Stimulated activated CD8-positive, alpha-beta memory T cell treated with anti-CD3 and anti-CD28 coated beads, Interleukin-12 subunit alpha, Interleukin-12 subunit beta, amount 100 ng/mL, for 1 hour (primary cell): ENCODE measurements around the gene EGLN1.

Source experiments
- DNase-seq: peaks from one replicate; pipeline ENCODE4 v3.0.0-alpha.2; 2020; ENCODE audit warnings: low read depth

EGLN1 gene

DNA sequence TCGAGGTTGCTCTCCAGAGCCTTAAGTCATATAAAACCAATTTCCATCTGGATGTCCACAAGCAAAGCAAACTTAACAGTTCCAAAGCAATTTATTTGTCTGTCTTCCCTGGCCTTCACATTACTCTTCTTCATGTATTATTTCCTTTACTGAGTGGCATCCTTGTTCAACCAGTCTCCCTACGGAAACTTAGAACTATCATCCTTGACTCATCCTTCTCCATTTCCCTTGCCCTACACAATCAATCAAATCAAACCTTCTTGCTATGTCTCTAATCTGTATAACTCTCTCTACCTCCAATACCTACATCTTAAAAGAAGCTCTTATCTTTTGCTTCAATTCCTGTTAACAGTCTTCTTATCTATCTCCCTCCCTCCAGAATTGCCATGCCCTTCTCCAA lies 25.4 kb downstream of the EGLN1 start:
- DNase-seq: no peak

DNA sequence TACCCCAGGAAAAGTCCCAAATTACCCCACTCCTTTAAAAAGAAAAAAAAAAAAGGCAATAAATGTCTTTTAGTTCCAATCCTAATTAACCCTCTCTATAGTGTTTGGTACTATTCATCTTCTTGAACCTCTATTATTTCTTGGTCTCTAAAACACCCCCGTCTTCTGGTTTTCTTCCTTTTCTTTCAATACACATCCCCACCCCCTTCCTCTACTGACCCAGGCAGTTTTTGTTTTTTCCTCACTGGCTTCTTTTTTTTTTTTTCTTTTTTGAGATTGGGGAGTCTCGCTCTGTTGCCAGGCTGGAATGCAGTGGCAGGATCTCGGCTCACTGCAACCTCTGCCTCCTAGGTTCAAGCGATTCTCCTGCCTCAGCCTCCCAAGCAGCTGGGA lies 26.1 kb downstream of the EGLN1 start:
- DNase-seq: no peak

DNA sequence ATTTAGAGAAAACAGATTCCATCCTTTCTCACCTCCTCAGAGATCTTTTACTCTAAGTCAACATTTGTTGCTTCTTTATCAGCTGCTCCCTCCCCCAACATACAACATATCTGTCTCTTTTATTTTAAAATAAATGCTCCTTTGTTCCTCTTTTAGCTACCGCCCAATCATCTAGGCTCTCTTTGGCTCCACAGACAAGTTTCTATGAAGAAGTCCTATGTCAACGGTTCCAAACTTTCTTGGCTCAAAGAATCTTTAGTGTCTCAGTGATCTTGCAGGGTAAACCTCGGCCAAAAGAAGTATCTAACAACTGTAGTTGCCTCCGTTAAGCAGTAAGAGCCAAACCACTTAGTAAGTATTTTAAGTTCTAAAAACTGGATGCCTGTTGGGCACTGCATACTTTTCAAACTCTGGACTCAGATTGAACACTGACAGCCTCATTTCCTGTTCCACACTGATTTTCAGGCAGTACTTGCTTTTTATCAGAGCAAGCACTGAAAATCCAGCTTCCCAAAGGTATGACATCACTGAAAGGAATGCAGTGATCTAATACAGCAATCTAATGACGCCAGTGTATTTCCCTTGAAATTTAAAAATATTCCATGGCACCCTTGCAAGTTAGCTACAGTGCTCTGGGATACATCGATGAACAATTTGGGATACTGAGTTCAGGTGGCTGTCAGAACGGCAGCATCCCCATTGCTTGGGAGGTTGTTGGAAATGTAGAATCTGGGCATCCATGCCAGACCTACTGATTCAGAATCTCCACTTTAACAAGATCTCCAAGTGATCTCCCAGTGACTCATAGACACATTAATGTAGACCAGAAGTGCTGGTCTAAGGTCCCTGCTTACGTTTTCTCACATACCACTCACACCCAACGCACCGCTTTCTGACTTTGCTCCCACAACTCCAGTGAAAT lies 26.8 kb downstream of the EGLN1 start:
- no peak for DNase-seq

DNA sequence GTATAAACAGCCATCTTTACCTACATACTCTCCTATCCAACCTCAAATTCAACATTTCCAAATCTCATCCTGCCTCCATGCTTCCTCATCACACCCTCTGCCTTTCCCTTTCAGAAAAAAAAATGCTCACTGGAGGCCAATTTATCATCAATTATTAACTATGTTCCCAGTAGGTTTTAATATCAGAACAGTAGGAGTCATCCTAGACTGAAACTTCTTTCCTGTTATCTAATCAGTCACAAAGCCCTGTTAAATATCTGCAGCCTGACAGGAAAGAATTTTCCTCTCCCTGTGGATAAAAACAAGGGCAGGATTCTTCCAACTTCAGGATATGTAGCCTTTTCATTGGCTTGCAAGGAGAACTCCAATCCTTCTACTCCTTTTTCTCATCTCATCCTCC lies 28.4 kb downstream of the EGLN1 start:
- no peak for DNase-seq

DNA sequence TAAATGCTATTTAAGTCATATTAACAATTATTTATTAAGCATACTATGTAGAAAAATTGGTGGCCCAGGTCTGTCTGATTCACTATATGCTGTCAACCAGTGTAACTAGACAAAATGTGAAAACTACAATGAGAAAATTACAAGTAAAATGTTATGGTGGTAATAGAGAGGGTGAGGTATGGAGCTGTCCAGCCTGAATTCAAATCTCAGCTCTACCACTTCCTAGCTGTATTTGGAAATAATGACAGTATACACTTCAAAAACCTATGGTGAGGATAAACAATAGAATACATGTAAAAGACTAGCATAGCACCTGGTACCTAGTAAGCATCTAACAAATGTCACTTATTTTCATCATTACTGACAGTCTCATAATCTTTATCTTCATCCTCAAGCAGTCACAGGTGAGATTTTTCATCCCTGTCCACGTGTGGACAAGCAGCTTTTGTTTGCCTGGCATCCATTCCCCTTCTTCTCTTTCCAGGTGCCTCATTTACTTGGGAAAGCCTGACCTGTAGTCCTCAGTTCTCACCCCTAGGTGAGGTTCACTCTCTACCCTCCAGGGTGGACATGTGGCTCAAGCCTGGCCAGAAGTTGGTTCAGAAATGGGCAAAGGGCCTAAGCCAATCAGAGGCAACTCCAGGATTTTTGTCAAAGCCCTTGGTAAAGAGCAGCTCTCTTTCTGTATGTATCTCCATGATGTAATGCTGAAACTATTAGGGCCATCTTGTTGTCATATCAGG lies 29.5 kb downstream of the EGLN1 start:
- no peak for DNase-seq

DNA sequence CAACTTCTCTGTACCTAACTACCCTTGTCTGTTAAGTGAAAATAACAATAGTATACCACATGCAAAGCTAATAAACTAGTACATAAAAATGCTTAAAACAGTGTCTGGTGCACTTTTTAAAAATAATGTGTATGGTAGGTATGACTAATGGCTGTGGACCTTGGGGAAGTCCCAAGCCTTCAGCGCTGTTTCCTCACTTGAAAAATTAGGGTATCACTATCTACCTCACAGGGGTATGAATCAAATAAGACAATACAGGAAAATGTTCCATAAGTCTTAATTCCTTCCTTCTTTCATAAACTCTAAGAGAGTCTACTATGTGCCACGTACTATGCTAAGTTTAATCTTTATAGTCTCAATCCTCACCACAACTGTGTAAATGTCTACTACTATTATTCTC lies 32.0 kb downstream of the EGLN1 start:
- DNase-seq: no peak

DNA sequence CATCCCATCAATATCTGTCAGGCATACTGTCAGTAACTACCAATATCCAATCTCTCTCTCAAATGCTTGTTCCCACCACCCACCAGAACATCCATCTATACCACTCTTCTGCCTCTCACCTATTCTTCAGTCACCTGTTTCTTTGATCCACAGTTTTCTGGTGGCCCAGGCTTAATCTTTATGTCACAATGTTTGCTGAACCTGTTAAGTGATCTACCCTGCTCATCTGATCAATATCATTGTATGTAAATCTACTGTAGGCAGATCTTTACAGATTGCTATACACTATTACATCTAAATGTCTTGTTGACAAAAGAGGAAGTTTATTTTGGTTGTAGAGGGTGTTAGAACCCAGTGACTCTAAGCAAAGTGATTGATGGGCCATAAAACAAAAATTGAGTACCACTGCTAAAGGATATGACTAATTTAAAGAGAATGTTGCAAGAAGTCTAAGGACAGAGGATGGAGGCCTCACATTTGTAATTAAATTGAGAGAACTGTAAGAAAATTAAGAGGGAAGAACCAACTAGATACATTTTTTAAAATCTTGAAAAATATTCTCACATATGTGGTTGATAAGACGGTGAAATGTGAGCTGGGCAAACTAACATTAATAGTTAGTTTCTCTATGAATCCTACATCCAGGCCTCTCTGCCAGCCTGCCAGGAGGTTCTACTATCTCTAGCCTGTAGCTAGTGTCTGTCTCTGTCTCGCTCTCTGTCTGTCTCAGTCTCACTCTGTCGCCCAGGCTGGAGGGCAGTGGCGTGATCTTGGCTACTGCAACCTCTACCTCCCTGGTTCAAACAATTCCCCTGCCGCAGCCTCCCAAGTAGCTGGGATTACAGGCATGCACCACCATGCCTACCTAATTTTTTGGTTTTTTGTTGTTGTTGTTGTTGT lies 34.1 kb downstream of the EGLN1 start:
- DNase-seq: no peak

DNA sequence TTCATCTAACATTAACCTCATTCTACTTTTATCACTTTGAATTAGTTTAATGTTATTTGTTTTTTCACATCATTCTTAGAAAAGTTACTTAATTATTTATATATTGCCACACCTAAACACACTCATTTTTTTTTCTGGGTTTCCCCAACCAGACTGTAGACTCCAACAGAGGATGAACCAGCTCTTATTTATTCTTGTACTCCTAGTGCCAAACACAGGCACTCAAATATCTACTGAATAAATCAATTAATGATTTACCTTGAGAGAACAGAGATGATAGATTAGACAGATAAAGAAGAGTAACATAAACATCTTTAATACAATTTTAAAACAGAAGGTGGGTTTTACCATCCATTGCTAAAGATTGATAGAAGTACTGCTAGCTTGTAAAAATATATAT lies 35.6 kb downstream of the EGLN1 start:
- DNase-seq: no peak

DNA sequence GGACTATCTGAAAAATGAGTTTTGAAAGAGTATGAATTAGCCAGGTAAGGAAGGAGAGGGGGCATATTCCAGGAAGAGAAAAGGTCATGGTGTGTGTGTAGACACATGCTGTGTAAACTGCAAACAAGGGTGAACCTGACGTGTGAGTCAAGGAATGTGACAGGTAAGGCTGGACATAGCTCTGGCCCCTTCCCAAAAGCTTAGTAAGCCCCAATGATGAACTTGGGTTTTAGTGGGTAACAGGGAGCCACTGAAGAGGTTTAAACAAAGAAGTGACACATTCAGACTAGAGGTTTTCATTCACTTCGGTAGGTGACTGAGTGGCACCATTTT lies 36.7 kb downstream of the EGLN1 start:
- DNase-seq: no peak

DNA sequence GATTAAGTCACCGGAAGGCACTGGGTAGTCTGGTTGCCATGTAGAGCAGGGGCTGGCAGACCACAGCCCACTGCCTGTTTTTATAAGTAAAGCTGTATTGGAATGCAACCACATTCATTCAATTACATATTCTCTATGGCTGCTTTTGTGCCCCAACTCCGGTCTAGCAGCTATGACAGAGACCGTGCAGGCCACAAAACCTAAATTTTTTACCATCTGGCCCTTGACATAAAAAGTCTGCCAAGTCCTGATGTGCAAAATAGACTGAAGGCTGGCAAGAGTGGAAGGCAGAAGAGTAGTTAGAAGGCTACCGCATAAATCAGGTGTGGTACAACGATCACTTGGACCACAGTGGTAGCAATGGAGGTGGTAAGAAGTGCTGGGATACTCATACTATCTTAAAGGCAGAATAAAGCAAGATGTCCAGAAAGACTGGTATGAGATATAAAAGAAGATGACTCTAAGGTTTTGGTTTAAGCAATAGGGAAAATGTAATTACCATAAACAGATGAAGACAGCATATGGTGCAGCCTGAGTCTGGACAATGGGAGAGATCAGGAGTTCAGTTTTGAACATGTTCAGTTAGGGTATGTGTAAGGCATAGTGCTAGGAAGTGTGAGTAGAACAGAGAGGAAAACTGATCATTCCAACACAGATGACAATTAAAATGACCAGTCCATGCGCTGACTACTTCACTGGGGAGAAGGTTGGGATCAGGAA lies 37.2 kb downstream of the EGLN1 start:
- no peak for DNase-seq

DNA sequence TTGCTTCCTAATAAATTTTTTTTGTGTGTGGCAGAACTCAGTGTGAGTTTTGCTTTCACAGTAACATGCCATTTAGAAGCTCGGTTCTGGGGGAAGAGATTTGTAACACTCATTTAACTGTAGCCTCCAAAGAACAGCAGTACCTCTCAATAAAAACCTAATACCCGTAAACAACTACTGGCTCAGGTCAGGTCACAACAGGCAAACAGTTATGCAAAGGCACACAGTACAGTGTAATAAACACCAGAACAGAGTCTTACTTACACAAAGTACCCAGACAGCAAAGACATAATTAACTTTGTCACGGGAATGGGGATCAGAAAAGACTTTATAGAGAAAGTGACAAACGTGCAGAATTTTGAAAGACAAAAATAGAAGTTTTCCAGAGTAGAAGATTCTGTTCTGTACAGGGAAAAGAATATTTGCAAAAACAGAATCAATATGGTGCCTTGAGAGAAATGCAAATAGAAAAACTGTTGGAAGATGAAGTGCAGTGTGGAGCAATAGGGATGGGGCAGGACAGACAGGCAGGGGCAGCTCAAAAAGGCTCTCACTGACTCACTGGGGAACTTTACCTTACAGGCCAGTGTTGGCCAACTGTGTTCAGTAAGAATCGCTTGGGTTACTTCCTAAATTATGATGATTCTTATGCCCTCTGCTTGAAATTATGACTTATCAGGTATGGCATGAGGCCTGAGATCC lies 38.8 kb downstream of the EGLN1 start:
- DNase-seq: no peak

DNA sequence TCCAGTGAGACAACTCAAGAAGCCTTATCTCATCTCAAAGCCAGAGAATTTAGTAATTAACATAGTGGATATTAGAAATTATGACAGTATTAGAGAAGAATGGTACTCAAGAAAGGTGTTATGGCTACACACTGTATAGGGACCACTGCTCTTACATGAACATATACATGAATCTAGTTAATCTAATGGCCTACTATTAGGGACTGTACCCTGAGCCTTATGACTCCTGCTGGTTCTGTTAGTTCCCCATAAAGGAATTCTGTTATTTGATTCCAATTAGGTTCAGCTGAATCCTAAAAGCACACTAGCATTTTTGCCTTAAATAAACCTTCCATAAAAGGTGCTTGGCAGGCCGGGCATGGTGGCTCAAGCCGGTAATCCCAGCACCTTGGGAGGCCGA lies 39.7 kb downstream of the EGLN1 start:
- no peak for DNase-seq

DNA sequence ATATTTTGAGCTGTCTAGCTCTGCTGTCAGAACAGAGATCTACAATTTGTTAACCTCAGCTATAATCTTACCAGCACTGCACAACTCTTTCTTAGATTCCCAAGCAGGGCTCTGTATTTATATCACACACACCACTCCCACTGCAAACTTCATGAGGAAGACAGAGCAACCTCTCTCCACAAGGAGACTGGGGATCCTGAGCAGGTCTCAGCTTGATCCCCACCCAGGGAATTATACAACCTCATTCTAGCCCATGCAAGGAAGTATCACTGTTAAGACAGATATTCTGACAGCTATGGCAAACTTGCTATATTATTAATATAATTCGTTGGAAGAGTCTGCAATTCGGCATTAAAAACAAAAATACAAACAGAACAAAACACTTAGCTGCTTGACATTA lies 40.4 kb downstream of the EGLN1 start:
- no peak for DNase-seq

DNA sequence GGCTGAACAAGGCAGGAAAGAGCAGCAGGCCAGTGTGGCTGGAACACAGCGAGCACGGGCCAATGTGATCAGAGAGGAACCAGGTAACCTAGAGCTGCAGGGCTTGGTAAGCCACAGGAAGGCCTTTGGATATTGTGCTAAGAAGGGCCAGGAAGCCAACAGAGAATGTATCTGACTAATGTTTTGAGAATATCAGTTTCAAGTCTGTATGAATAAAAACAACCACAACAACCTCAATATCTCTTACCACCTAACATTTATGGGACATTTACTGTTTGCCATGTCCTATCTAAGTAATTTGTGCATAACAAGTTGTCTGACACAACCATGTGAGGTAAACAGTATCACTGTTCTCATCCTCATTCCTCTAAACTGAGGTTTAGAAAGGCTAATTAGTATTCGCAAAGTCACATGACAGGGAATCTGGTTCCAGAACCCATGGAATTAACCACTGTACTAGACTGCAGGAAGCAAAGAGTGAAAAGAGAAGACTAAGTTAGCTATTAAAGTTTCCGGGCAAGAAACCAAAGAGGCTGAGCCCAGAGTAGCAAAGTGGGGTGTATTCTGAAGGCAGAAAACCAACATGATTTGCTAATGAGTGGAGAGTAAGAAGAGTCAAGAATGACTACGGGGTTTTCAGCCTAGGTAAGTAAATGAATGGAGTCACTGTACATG lies 45.1 kb downstream of the EGLN1 start:
- DNase-seq: no peak

DNA sequence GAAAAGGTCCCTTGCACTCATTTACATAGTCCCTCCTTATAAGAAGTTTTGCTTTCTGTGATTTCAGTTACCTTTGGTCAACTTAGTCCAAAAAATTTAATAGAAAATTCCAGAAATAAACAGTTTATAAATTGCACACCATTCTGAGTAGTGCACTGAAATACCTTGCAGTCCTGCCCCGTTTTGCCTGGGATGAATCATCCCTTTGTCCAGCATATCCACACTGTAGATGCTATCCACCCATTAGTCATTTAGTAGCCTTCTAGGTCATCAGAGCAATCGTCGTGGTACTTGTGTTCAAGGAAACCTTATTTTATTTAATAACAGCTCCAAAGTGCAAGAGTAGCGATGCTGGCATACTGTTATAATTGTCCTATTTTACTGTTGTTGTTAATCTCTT lies 46.0 kb downstream of the EGLN1 start:
- no peak for DNase-seq

DNA sequence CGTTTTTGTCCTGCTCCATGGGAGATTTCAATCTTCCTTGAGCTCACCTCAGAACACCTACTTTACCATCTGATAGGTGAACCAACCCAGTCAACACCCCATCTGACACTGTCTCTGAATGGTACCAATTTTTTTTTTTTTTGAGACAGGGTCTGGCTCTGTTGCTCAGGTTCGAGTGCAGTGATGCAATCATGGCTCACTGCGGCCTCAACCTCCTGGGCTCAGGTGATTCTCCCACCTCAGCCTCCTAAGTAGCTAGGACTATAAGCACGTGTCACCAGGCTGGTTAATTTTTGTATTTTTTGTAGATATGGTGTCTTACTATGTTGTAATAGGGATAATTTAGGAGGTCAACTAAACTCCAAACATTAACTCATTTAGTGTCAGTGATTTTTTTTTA lies 47.7 kb downstream of the EGLN1 start:
- DNase-seq: no peak

DNA sequence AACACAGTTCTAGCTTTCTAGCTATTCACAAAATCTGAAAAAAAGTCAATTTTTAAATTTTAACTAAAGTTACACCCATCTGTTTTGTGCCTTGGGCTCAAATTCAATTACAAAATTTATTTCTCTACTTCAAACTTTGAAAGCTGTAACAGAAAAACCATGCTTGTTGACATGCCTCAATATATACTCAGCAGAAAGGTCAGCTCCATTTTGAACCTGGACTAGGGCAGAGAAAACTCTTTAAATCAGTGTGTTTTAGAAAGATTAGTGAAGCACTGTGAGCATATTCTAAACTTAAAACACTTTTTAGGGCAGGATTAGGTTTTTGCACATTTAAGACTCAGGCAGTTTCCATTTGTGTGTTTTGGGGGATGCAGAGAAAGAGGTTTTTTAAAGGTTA lies 49.6 kb downstream of the EGLN1 start:
- no peak for DNase-seq

DNA sequence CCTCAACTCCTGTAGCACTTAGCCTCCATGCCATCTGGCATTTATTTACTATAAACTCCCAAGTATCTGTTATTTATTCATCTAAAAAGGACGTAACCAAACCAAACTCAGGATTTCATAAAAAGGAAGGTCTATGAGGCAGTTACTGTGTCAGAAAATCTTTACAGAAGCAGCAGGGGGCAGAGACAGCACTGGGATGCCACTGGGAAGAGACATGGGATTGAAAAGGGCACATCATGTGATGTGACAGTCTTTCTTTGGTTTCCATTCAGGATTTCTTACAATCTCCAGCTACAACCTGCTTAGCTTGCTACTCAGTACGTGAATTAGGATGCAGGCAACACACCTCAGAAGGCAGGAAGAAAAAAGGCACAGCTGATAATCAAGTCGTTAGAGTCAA lies 52.8 kb downstream of the EGLN1 start:
- no peak for DNase-seq

DNA sequence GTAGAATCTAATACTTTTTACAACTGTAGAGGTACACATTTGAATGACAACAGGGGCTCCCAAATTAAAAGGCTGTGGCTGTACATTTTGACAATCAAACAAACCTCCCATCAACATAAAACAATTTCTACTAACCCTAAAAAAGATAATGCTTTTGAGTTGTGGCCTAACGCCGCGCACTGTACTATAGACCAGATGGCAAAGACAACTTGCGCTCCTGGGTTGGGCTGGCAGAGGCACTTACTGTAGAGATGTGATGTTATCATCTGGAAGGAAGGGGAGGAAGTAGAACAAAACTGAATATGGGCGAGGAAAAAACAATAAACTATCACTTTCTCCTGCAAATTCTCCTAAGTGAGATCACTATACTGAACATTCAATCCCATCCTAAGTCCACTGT lies 57.9 kb downstream of the EGLN1 start:
- DNase-seq: no peak

DNA sequence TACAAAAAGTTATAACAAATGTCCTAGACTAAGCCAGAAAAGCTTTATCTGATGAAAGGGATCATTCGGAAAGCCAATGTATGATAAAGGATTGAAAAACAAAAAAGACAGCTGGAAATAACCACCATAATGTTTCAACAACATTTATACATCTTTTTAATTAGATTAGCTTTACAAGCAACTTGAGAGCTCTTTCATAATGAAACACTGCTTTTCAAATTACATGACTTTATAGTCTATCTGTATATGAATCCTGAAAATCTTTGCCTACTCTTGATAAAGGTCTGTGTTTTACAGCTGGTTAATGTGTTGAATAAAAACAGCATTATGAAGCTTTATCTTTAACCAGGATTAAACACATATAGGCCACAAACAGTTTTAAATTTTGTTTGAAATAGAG lies 58.5 kb downstream of the EGLN1 start:
- DNase-seq: no peak

DNA sequence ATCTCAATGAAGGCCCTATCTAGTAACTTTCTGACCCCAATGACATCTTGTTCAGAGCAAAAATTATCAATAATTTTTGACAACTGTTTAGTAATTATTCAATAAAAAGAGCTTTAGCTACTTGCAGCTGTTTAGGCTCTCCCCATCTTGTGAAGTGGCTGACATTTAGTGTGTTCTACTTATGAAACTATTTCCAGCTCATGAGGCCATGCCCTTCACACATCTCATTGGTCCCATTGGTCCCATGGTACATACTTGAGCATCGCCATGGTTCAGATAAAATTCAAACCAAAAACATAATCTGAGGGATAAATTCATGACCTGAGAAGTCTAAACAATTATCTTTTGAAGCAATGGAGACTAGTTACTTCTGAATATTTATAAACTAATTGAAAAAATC lies 59.8 kb downstream of the EGLN1 start:
- DNase-seq: no peak
